Cardiac muscle cell (in vitro differentiated cells and primary cell): ENCODE results near the gene NUDCD3. TPM values are rescaled to one million over a fixed set of nuclear protein-coding genes. Genes with fewer than 3 reads are reported as not detected.

ENCODE experiments used
- DNase-seq, 2 donors: peaks; one replicate each; pipeline versions ENCODE4 v3.0.0 to v3.0.0-alpha.2; 2010 to 2017; ENCODE audit warnings: low read depth in 1 of 2, low spot score in 1 of 2
- H3K27ac ChIP-seq: fragments of 200-600 bp; sonication (generic); 2 replicates; pipeline ENCODE4 v1.5.1; 2016
- H3K27me3 ChIP-seq: fragments of 200-600 bp; sonication (generic); 2 replicates; pipeline ENCODE4 v1.6.0; 2016; ENCODE audit warnings: control low read depth
- H3K36me3 ChIP-seq: fragments of 200-600 bp; sonication (generic); 2 replicates; pipeline ENCODE4 v1.5.1; 2016; ENCODE audit warnings: control low read depth
- H3K4me1 ChIP-seq: fragments of 200-600 bp; sonication (generic); 2 replicates; pipeline ENCODE4 v1.8.1; 2017; ENCODE audit warnings: low read depth, mild to moderate bottlenecking, mixed run types
- H3K4me3 ChIP-seq: fragments of 200-600 bp; sonication (generic); 2 replicates; pipeline ENCODE4 v1.5.1; 2016; ENCODE audit warnings: mild to moderate bottlenecking
- H3K9me3 ChIP-seq: fragments of 200-600 bp; sonication (generic); 2 replicates; pipeline ENCODE4 v1.5.1; 2017; ENCODE audit warnings: low read depth, mild to moderate bottlenecking, control low read depth
- CTCF ChIP-seq: IDR thresholded peaks from 2 replicates; pipeline ENCODE4 v1.5.1; 2012; ENCODE audit warnings: low read depth, mild to moderate bottlenecking, low read length
- polyA plus RNA-seq: library from polyadenylated mRNA; unstranded; fragments of >200 nt; fragmentation: Nextera tagmentation; extraction: Ambion mirVana; gene quantifications from 2 replicates; pipeline ENCODE4 v1.2.1, GENCODE V29; 2016
- total RNA-seq: library from RNA; depleted of rRNA; stranded (reverse); fragments of >200 nt; gene quantifications from 2 replicates; pipeline ENCODE4 v1.2.3, GENCODE V29; 2016

The NUDCD3 gene
- total and polyA plus RNA-seq, 2 experiments from 2014 or later = 44.8 to 98.7 TPM

GRCh38 chr7:44489955-44490350 lies 505 bp downstream of the NUDCD3 start:
- Histone ChIP-seq H3K4me3 (peak overlapping the region; percentile 75), H3K36me3 (no peaks in the 10 kb centered on the region), H3K27me3 (peaks cover 6% of the 10 kb centered on the region), H3K4me1 (peaks cover 31% of the 10 kb centered on the region), H3K27ac (peak overlapping the region; percentile 99), H3K9me3 (no peaks in the 10 kb centered on the region)
- TF ChIP-seq CTCF = no peak
- peak in 1 of 2 donors; percentile 12 for DNase-seq

- H3K4me1 ChIP-seq = peaks cover 41% of the 10 kb centered on the region
- no peaks in the 10 kb centered on the region for H3K9me3 ChIP-seq
- peaks cover 3% of the 10 kb centered on the region for H3K36me3 ChIP-seq
- H3K4me3 ChIP-seq = peak overlapping the region; percentile 75
- H3K27ac ChIP-seq = peak overlapping the region; percentile 4
- no peaks in the 10 kb centered on the region for H3K27me3 ChIP-seq
- no peak for DNase-seq
- TF ChIP-seq CTCF = no peak
Measured at GRCh38 chr7:44488955-44489354, 1.5 kb downstream of the NUDCD3 start.

GRCh38 chr7:44486693-44487092 lies 3.8 kb downstream of the NUDCD3 start:
- Histone ChIP-seq H3K36me3 (peaks cover 14% of the 10 kb centered on the region), H3K27me3 (no peaks in the 10 kb centered on the region), H3K4me1 (peaks cover 47% of the 10 kb centered on the region), H3K4me3 (no peak overlapping the region), H3K27ac (no peak overlapping the region), H3K9me3 (no peaks in the 10 kb centered on the region)
- TF ChIP-seq CTCF = no peak
- DNase-seq = peak in 1 of 2 donors; percentile 34

GRCh38 chr7:44486001-44486400 lies 4.5 kb downstream of the NUDCD3 start:
- no peak for TF ChIP-seq CTCF
- peaks cover 47% of the 10 kb centered on the region for H3K4me1 ChIP-seq
- DNase-seq = no peak
- no peak overlapping the region for H3K4me3 ChIP-seq
- peaks cover 19% of the 10 kb centered on the region for H3K36me3 ChIP-seq
- no peaks in the 10 kb centered on the region for H3K27me3 ChIP-seq
- H3K27ac ChIP-seq = peak overlapping the region; percentile 92
- no peaks in the 10 kb centered on the region for H3K9me3 ChIP-seq

- peak in 1 of 2 donors; percentile 43 for DNase-seq
- H3K4me3 ChIP-seq = no peak overlapping the region
- no peaks in the 10 kb centered on the region for H3K9me3 ChIP-seq
- no peaks in the 10 kb centered on the region for H3K27me3 ChIP-seq
- peak overlapping the region; percentile 92 for H3K27ac ChIP-seq
- H3K36me3 ChIP-seq = peaks cover 19% of the 10 kb centered on the region
- H3K4me1 ChIP-seq = peaks cover 47% of the 10 kb centered on the region
- TF ChIP-seq CTCF = no peak
Measured at GRCh38 chr7:44484482-44485313, 5.8 kb downstream of the NUDCD3 start.
